HG02798 (cell line): ENCODE data around the gene GRIK2.

Experiments used
- ATAC-seq: cut with Tn5 transposase; IDR thresholded peaks from one replicate; pipeline ENCODE4 v1.9.1; 2021; ENCODE audit warnings: mild to moderate bottlenecking; ENCODE audit not compliant: unreplicated experiment, poor library complexity

Gene GRIK2

GRCh38 chr6:101932704-101933103 is 539.2 kb downstream of the GRIK2 start:
- ATAC-seq, result no peak

GRCh38 chr6:101935732-101936131 is 542.2 kb downstream of the GRIK2 start:
- no peak for ATAC-seq

GRCh38 chr6:101936516-101936915 is 543.0 kb downstream of the GRIK2 start:
- ATAC-seq, result no peak

DNA sequence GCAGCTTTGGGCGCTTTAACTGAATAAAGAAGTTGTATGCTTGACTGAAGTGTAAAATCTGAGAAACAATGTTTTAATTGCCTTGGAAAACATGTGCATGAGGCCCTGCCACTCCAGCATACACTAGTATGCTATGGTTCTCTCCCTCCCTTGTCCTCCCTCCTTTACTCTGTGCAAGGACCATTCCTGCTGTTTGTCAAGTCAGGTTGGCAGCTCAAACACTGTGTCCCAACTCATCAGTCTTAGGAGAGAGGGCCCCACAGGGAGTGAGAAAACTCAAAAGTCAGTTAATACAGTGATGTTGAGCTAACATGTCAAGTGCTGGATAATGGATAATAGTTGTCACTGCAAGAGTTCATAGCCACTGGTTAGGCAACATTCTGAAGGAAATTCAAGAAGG is 543.6 kb downstream of the GRIK2 start:
- no peak for ATAC-seq

DNA sequence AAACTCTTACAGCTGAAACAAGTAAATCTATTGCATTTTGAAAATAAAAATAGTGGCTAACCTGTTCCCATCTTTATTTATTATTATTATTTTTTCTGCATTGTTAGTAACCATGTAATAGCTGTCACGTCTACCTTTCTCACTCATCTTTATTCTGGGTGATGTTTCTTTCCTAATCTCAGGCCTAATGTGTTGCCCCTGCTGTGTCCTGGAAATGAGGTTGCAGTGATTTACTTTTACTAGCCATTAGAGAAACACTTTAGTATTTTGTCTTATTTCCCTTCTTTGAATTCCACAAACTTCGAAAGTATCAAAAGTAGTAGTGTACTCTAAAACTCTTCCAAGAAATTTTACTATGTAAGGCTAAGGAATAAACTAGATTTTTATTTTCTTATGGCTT is 546.9 kb downstream of the GRIK2 start:
- no peak for ATAC-seq

- ATAC-seq, result no peak
These were observed 563.5 kb downstream of the GRIK2 start for GRCh38 chr6:101956961-101957360.

GRCh38 chr6:101961357-101961756 is 567.8 kb downstream of the GRIK2 start:
- no peak for ATAC-seq

DNA sequence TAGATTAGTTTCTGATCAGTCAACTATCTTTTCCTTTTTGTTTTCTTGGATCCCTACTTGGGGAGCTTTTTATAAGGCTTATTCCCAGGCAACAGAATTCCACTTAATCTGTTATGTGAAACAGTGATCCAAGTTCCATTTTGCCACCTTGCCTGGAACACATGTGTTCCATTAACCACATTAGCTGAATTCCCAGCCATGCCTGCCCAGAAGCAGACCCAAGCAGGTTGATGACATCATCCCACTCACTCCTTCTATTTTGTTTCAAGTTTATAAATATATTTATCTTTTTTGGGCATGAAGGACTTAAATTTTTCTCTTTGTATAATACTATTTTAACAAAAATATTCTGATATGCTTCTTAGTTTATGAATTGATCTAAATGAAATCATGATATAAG is 587.4 kb downstream of the GRIK2 start:
- ATAC-seq, result no peak

DNA sequence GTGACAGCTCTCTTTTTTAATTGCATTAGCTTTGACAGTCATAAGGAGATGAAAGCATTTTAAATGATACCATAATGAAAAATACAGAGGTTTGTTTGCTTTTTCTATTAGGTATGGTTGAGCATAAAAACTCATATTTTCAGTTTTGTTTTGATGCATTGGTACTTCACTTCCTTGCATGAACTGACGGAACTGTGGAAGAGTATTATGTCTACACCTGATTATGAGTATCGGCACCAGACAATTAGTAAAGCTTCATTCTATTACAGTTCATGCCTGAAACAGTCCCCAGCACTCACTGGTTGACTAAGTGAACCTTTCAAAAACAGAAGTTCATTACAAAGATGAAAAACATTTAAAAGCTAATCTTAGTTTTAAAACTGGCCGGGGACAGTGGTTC is 593.0 kb downstream of the GRIK2 start:
- no peak for ATAC-seq

- no peak for ATAC-seq
These were observed 598.8 kb downstream of the GRIK2 start for GRCh38 chr6:101992286-101992685.

- no peak for ATAC-seq
These were observed 601.0 kb downstream of the GRIK2 start for GRCh38 chr6:101994521-101994920.

DNA sequence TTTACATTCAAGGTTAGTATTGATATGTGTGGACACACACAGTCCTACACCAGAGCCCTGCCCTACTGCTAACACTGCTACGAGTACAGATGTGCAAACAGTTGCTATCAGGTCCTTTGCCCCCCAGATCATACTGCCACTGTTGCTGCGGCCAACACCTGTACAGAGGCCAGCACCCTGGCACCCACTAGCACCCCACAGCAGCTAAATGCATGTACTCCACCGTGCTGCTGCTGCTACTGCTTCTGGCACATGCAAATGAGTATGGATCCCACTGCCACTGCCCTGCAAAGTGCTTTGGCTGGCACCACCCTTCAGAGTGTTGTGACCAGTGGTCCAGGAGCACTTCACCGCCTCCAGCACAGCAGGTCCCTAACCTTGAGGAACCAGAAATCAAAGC is 621.9 kb downstream of the GRIK2 start:
- no peak for ATAC-seq

GRCh38 chr6:102022281-102022680 is 628.8 kb downstream of the GRIK2 start:
- ATAC-seq, result no peak

GRCh38 chr6:102022803-102023202 is 629.3 kb downstream of the GRIK2 start:
- no peak for ATAC-seq

DNA sequence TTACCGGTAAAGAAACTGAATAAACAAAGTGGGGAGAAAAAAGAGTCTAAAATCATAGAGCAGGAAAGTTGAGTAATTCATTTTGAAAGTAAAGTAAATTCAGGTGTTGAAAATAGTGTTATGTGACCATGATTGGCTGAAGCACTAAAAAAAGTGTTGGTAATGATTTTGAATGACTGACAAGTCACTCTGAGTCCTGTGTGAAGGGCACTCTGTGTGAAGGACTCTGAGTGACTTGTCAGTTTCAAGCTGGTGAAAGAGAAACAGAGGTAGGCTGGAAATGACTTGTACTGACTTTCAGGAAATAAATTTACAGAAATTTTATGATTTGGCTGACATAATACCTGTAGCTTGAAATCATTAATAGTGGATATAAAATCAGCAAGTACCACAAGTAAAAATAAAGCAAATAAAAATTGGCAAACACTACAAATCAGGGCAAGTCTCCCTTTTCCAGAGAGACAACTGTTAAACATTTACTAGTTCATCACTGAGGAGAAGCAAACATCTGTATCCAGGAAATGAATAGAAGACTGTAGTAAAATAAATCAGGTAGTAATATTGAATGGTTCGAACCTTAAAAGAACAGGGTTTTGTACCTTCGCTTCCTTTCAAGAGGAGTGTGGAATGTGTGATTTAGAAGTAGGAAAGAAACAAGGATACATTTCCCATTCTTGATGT is 630.6 kb downstream of the GRIK2 start:
- no peak for ATAC-seq

- no peak for ATAC-seq
These were observed 633.1 kb downstream of the GRIK2 start for GRCh38 chr6:102026649-102027048.

- ATAC-seq, result no peak
These were observed 634.7 kb downstream of the GRIK2 start for GRCh38 chr6:102028176-102028575.

GRCh38 chr6:102038964-102039363 is 645.5 kb downstream of the GRIK2 start:
- ATAC-seq, result no peak

DNA sequence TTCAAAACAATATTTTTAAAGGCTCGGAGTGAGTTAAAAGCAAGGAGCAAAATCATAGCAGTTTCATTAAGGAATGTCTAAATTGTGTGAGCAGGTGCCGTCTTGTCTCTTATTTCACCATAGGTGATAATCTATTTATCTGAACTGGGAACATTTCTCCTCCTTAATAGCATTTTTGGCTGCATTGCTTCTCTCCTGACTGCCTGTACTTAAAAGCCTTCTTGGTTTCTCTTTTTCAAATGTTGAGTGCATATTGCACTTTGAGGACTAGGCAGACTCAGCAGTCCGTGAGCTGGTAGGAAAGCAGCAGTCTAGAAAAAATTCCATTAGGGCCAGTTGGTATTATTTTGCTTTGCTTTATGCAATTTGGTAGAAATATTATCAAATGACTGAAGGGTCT is 645.9 kb downstream of the GRIK2 start:
- ATAC-seq, result no peak

GRCh38 chr6:102051001-102051400 is 657.5 kb downstream of the GRIK2 start:
- no peak for ATAC-seq

GRCh38 chr6:102051720-102052119 is 658.2 kb downstream of the GRIK2 start:
- no peak for ATAC-seq

DNA sequence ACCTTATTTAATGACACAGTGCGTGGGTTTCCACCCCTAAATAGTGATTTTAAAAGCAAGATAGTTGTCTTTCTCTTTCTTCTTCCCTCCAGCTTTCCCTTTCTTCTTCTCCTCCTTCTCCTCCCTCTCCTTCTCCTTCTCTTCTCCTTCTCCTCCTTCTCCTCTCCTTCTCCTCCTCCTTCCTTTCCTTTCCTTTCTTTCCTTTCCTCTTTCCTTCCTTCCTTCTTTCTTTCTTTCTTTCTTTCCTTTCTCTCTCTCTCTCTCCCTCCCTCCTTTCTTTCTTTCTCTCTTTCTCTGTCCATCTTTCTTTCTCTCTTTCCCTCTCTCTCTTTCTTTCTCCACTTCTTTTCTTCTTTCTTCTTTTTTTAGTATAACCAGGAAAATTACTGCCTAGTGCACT is 670.6 kb downstream of the GRIK2 start:
- ATAC-seq, result no peak

DNA sequence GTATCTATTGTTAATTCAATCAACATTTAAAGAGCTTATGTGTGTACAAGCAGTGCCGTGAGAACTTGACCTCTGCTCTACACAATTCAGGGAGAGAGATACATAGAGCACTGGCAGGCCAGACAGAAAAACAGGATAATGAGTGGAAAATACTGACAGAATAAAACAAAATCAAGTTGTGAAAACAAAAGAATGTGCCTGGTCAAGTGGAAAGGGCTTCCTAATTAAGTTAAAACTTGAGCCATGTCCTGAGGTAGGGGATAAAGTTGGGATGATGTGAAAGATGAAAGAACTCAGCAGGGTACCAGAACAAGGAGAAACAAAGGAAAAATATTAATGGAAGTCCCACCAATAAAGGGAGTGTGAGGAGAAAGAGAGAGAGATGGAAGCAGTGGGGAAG is 672.8 kb downstream of the GRIK2 start:
- ATAC-seq, result no peak
